Suprapubic skin (tissue), 4 donors: ENCODE data around the gene ACTL9.

Experiments
- CTCF ChIP-seq, 2 donors: fragments of 200-600 bp in 1 of 2; fragments of 450-650 bp in 1 of 2; sonication (generic) in 1 of 2; IDR thresholded peaks; one replicate each; pipeline ENCODE4 v1.5.1; 2016 to 2019; ENCODE audit warnings: antibody characterized with exemption in 2 of 2, mild to moderate bottlenecking in 1 of 2, moderate library complexity in 1 of 2
- POLR2A ChIP-seq, 2 donors: fragments of 450-650 bp; IDR thresholded peaks; one replicate each; pipeline ENCODE4 v1.6.1; 2017; ENCODE audit warnings: antibody characterized with exemption in 2 of 2, mild to moderate bottlenecking in 2 of 2, moderate library complexity in 2 of 2
- POLR2AphosphoS5 ChIP-seq, 3 donors: sonication (generic); formaldehyde crosslinking; IDR thresholded peaks; one replicate each; pipeline ENCODE4 v1.6.1; 2017; ENCODE audit warnings: antibody characterized with exemption in 3 of 3

DNA sequence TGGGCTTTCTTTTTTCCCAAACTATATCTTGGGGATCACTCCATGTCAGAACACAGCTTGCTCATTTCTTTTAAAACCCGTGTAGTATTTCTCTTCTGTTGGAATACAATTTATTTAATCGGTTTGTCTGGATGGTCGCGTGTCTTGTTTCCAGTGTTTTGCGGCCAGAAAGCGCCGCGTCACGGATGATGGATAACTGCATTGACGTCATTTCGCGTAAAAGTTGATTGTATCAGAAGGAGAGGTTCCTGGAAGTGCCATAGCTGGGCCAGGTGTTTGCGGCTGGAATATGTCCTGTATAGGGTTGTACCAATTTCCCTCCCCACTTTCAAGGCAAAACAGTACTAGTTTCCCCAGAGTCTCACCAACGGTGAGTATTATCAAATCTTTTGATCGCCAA lies 9.7 kb downstream of the ACTL9 start:
- TF ChIP-seq CTCF (IDR thresholded peaks at IDR 0.05) (no peak), POLR2AphosphoS5 (IDR thresholded peaks at IDR 0.05) (no peak), POLR2A (IDR thresholded peaks at IDR 0.05) (no peak)
